Tibial nerve (tissue), 4 donors: ENCODE measurements around the gene MEA1.

Source experiments
- EP300 ChIP-seq, 2 donors: sonication (generic); formaldehyde crosslinking; IDR thresholded peaks; one replicate each; pipeline ENCODE4 v1.6.1; 2017; ENCODE audit warnings: antibody characterized with exemption in 2 of 2, mild to moderate bottlenecking in 1 of 2
- TF ChIP-seq, protein P1 (sequence below), 5 experiments: fragments of 200-600 bp in 3 of 5; fragments of 450-650 bp in 2 of 5; sonication (generic) in 3 of 5; IDR thresholded peaks; one replicate each; pipeline ENCODE4 v1.5.1; 2016 to 2019; ENCODE audit warnings: antibody characterized with exemption in 5 of 5, mild to moderate bottlenecking in 3 of 5, moderate library complexity in 2 of 5

DNA sequence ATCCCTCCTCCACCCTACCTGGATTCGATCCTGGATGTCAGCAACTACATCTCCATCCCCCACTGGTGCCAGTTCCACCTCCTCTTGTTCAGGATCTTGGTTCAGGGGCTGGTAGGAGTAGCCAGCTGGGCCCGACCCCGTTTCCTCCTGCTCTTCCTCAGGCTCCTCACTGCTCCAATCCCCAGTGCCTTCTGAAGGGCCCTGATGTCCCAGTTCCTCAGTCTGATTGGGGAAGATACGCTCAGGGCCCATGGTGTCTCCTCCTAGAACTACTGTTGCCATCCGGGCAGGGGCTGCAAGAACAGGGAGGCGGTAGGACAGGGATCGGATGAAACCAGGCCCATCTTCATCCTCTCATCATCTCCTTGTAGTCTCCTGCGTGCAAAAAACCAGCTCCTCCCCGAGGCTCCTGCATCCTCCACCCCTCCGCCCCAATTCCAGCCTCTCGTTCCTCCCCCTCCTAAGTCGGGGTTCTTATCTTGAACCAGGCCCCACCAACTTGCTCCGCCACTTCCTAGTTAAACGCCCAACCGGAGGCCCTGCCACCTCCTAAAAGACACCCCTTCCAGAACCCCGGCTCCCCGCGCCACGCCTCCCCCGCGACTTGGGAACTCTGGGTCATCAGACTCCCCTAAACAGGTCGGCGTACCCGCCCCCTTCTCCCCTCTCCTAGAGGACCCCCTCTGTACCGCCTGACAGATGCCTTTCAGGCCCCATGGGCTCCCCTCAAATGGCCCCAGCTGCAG lies 476 bp downstream of the MEA1 start:
- TF ChIP-seq, protein P1, sequence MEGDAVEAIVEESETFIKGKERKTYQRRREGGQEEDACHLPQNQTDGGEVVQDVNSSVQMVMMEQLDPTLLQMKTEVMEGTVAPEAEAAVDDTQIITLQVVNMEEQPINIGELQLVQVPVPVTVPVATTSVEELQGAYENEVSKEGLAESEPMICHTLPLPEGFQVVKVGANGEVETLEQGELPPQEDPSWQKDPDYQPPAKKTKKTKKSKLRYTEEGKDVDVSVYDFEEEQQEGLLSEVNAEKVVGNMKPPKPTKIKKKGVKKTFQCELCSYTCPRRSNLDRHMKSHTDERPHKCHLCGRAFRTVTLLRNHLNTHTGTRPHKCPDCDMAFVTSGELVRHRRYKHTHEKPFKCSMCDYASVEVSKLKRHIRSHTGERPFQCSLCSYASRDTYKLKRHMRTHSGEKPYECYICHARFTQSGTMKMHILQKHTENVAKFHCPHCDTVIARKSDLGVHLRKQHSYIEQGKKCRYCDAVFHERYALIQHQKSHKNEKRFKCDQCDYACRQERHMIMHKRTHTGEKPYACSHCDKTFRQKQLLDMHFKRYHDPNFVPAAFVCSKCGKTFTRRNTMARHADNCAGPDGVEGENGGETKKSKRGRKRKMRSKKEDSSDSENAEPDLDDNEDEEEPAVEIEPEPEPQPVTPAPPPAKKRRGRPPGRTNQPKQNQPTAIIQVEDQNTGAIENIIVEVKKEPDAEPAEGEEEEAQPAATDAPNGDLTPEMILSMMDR (IDR thresholded peaks at IDR 0.05): no peak
- TF ChIP-seq EP300 (IDR thresholded peaks at IDR 0.05): no peak
